COLO668 (cell line): ENCODE results near the gene CGNL1.

ENCODE experiments used
- DNase-seq: peaks from one replicate; lab custom pipeline; 2025; ENCODE audit not compliant: unreplicated experiment; lab: John Stamatoyannopoulos, UW

The CGNL1 gene

GRCh38 chr15:57592426-57592825, 216.1 kb downstream of the CGNL1 start:
- DNase-seq = no peak

- no peak for DNase-seq
These were observed 216.6 kb downstream of the CGNL1 start for GRCh38 chr15:57592836-57593420.

- no peak for DNase-seq
These were observed 218.2 kb downstream of the CGNL1 start for GRCh38 chr15:57594479-57594878.

GRCh38 chr15:57595011-57595866, 218.9 kb downstream of the CGNL1 start:
- DNase-seq = peak; percentile 21

- DNase-seq = no peak
These were observed 220.1 kb downstream of the CGNL1 start for GRCh38 chr15:57596301-57596855.

- DNase-seq = no peak
These were observed 220.7 kb downstream of the CGNL1 start for GRCh38 chr15:57596978-57597377.

- no peak for DNase-seq
These were observed 221.1 kb downstream of the CGNL1 start for GRCh38 chr15:57597431-57597830.

- DNase-seq = no peak
These were observed 222.0 kb downstream of the CGNL1 start for GRCh38 chr15:57598346-57598745.

GRCh38 chr15:57599296-57599810, 223.0 kb downstream of the CGNL1 start:
- DNase-seq = no peak

GRCh38 chr15:57600197-57600596, 223.9 kb downstream of the CGNL1 start:
- no peak for DNase-seq
